Right forelimb (tissue), 1 donor: Measurements from ENCODE around the gene ENO2.

Experiments
- DNase-seq: peaks from one replicate; pipeline ENCODE4 v3.0.0-alpha.2; 2018

Gene ENO2

GRCh38 chr12:6950811-6951540 lies 36.6 kb downstream of the ENO2 start, which contains the start of gene PTPN6:
Gene PTPN6 (plus strand): TSS chr12:6951356. CDS start chr12:6951513, 157 bp downstream.
- DNase-seq, result peak; percentile 43

- DNase-seq, result no peak
These were observed 37.3 kb downstream of the ENO2 start for GRCh38 chr12:6951551-6952120.

GRCh38 chr12:6952121-6952862 lies 37.9 kb downstream of the ENO2 start:
- peak; percentile 44 for DNase-seq

- no peak for DNase-seq
These were observed 38.6 kb downstream of the ENO2 start for GRCh38 chr12:6952863-6953441.

GRCh38 chr12:6953442-6954315 lies 39.3 kb downstream of the ENO2 start:
- DNase-seq, result peak; percentile 85

GRCh38 chr12:6954316-6955107 lies 40.1 kb downstream of the ENO2 start:
- no peak for DNase-seq

GRCh38 chr12:6955108-6956020 lies 41.0 kb downstream of the ENO2 start:
- no peak for DNase-seq

GRCh38 chr12:6956021-6956727 lies 41.8 kb downstream of the ENO2 start:
- DNase-seq, result no peak

- no peak for DNase-seq
These were observed 42.8 kb downstream of the ENO2 start for GRCh38 chr12:6957151-6957701.

GRCh38 chr12:6957741-6958608 lies 43.6 kb downstream of the ENO2 start:
- DNase-seq, result no peak

GRCh38 chr12:6958609-6959057 lies 44.3 kb downstream of the ENO2 start:
- DNase-seq, result no peak

- no peak for DNase-seq
These were observed 44.9 kb downstream of the ENO2 start for GRCh38 chr12:6959058-6959804.

GRCh38 chr12:6959805-6960592 lies 45.6 kb downstream of the ENO2 start:
- DNase-seq, result no peak

- no peak for DNase-seq
These were observed 46.4 kb downstream of the ENO2 start for GRCh38 chr12:6960593-6961277.

GRCh38 chr12:6961278-6961694 lies 46.9 kb downstream of the ENO2 start:
- peak; percentile 48 for DNase-seq

GRCh38 chr12:6961695-6962284 lies 47.4 kb downstream of the ENO2 start:
- peak; percentile 64 for DNase-seq
